ENCODE measurements around the gene SLC6A6.

DNA sequence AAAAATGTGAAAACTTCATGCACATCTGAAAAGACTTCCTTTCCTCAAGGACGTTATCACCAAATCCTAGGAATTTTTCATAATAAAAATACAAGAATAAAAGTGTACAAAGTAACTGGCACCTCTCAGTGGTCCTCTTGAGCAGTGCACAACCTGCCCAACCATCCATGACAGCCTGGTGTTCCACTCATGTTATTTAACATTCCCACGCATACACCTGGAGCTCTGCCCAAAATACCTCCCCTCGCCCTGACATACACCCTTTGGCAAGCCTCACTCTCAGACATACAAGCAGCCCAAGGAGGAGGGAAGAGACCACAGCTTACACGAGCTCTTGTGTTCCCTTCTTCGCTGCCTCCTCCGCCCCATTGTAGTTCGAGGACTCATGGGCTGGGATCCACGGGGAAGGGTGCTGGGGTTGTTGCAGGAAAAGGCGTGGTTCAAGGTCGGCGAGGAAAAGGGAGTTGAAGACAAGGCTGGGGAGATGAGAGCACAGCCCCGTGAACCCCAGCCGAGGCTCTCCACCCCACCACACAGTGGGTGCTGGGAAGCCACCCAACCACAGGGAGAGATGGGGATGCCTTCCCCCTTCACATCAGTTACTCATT lies 114.4 kb downstream of the SLC6A6 start:
- TF ChIP-seq POLR2AphosphoS5 (IDR thresholded peaks at IDR 0.05) = no peak
- TF ChIP-seq CTCF (IDR thresholded peaks at IDR 0.05) = no peak
- TF ChIP-seq POLR2A (IDR thresholded peaks at IDR 0.05) = no peak
